ENCODE results near the gene WFS1. TPM values are rescaled to one million over a fixed set of nuclear protein-coding genes. Genes with fewer than 3 reads are reported as not detected.

Gene WFS1
- total RNA-seq, 1 experiment from 2014 or later, result 21.5 TPM

DNA sequence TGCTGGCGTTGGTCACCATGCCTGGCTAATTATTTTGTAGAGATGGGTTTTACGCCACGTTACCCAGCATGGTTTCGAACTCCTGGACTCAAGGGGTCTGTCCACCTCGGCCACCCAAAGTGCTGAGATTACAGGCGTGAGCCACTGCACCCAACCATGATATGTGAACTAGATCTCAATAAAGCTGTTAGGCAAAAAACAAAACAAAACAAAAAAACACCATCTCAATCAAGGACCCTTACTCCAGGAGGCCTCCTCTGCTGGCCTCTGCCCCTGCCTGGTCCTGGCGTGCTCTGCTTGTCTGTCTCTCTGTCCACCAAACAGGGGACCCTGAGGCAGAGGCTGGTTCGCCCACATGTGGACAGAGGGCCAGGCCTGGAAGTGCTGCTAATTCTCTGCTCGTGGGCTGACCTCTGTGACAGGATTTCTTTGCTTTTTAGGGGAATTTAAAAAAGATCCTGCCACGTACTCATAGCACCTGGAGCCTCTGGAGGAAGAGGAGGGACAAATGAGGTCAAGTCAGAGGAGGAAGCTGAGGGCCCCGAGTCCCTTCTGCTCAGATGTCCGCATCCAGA, 32.7 kb upstream of the WFS1 start:
- no peak for ATAC-seq
- TF ChIP-seq, protein P1, sequence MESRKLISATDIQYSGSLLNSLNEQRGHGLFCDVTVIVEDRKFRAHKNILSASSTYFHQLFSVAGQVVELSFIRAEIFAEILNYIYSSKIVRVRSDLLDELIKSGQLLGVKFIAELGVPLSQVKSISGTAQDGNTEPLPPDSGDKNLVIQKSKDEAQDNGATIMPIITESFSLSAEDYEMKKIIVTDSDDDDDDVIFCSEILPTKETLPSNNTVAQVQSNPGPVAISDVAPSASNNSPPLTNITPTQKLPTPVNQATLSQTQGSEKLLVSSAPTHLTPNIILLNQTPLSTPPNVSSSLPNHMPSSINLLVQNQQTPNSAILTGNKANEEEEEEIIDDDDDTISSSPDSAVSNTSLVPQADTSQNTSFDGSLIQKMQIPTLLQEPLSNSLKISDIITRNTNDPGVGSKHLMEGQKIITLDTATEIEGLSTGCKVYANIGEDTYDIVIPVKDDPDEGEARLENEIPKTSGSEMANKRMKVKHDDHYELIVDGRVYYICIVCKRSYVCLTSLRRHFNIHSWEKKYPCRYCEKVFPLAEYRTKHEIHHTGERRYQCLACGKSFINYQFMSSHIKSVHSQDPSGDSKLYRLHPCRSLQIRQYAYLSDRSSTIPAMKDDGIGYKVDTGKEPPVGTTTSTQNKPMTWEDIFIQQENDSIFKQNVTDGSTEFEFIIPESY (IDR thresholded peaks at IDR 0.05; ENCODE audit: extremely low read depth, insufficient replicate concordance, low read length), result no peak
- TF ChIP-seq ELF1 (IDR thresholded peaks at IDR 0.05; ENCODE audit: borderline replicate concordance, low read depth) (no peak), SRF (IDR thresholded peaks at IDR 0.05; ENCODE audit: low read depth) (no peak), RAD21 (IDR thresholded peaks at IDR 0.05; ENCODE audit: low read depth) (no peak), POLR2AphosphoS5 (IDR thresholded peaks at IDR 0.05; ENCODE audit: low read depth, low read length) (no peak), CBX3 (IDR thresholded peaks at IDR 0.05; ENCODE audit: low read depth) (no peak), EGR1 (IDR thresholded peaks at IDR 0.05; ENCODE audit: low read depth) (no peak), FOSL1 (IDR thresholded peaks at IDR 0.05; ENCODE audit: low read depth) (no peak)
- TF ChIP-seq, protein P2, sequence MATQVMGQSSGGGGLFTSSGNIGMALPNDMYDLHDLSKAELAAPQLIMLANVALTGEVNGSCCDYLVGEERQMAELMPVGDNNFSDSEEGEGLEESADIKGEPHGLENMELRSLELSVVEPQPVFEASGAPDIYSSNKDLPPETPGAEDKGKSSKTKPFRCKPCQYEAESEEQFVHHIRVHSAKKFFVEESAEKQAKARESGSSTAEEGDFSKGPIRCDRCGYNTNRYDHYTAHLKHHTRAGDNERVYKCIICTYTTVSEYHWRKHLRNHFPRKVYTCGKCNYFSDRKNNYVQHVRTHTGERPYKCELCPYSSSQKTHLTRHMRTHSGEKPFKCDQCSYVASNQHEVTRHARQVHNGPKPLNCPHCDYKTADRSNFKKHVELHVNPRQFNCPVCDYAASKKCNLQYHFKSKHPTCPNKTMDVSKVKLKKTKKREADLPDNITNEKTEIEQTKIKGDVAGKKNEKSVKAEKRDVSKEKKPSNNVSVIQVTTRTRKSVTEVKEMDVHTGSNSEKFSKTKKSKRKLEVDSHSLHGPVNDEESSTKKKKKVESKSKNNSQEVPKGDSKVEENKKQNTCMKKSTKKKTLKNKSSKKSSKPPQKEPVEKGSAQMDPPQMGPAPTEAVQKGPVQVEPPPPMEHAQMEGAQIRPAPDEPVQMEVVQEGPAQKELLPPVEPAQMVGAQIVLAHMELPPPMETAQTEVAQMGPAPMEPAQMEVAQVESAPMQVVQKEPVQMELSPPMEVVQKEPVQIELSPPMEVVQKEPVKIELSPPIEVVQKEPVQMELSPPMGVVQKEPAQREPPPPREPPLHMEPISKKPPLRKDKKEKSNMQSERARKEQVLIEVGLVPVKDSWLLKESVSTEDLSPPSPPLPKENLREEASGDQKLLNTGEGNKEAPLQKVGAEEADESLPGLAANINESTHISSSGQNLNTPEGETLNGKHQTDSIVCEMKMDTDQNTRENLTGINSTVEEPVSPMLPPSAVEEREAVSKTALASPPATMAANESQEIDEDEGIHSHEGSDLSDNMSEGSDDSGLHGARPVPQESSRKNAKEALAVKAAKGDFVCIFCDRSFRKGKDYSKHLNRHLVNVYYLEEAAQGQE (IDR thresholded peaks at IDR 0.05; ENCODE audit: low read depth), result no peak
- TF ChIP-seq, protein P3, sequence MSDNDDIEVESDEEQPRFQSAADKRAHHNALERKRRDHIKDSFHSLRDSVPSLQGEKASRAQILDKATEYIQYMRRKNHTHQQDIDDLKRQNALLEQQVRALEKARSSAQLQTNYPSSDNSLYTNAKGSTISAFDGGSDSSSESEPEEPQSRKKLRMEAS (IDR thresholded peaks at IDR 0.05), result no peak
- CTCF ChIA-PET, result no interaction called here

More for the DNA sequence above, 32.7 kb upstream of the WFS1 start:
- BruUV-seq (replicated peaks), result no TSS peak
- Histone ChIP-seq H3K9me2 (ENCODE audit: insufficient read depth) (no peaks in the 10 kb centered on the region), H3K9ac (ENCODE audit: low read length) (no peak overlapping the region), H3K27me3 (ENCODE audit: insufficient read depth, low read length) (no peaks in the 10 kb centered on the region), H2AFZ (ENCODE audit: low read depth, low read length, poor library complexity, severe bottlenecking) (no peak overlapping the region), H3K9me3 (ENCODE audit: control insufficient read depth in 1 of 2, insufficient read depth in 1 of 2, low read depth in 1 of 2, low read length in 2 of 2) (no peaks in the 10 kb centered on the region), H3K4me1 (ENCODE audit: control insufficient read depth in 1 of 2, insufficient read depth in 2 of 2, low read length in 2 of 2) (no peaks in the 10 kb centered on the region), H3K4me3 (replicated peaks in 1 of 2; ENCODE audit: low read depth in 1 of 2, low read length in 2 of 2) (no peak overlapping the region), H3K36me3 (ENCODE audit: control insufficient read depth in 1 of 2, insufficient read depth in 2 of 2, low read length in 2 of 2) (no peaks in the 10 kb centered on the region), H4K20me1 (ENCODE audit: insufficient read depth) (no peaks in the 10 kb centered on the region), H3K27ac (ENCODE audit: low read depth, low read length) (no peak overlapping the region), H3K4me2 (ENCODE audit: low read length) (no peak overlapping the region), H3K79me2 (ENCODE audit: insufficient read depth, low read length) (no peaks in the 10 kb centered on the region)
- no peak for DNase-seq (ENCODE audit: low read depth, low spot score)
- POLR2A ChIA-PET, result no interaction called here
- RAD21 ChIA-PET (ENCODE audit: low non-redundant PET in 1 of 2, low total read pairs in 2 of 2, uncharacterized antibody in 2 of 2, unreplicated experiment in 2 of 2), result no interaction called here
- intact Hi-C loops (cut with micrococcal nuclease), result no loop called here

Measured in HCT116 (cell line).